Measurements from ENCODE around the gene MYL3.

Gene MYL3

DNA sequence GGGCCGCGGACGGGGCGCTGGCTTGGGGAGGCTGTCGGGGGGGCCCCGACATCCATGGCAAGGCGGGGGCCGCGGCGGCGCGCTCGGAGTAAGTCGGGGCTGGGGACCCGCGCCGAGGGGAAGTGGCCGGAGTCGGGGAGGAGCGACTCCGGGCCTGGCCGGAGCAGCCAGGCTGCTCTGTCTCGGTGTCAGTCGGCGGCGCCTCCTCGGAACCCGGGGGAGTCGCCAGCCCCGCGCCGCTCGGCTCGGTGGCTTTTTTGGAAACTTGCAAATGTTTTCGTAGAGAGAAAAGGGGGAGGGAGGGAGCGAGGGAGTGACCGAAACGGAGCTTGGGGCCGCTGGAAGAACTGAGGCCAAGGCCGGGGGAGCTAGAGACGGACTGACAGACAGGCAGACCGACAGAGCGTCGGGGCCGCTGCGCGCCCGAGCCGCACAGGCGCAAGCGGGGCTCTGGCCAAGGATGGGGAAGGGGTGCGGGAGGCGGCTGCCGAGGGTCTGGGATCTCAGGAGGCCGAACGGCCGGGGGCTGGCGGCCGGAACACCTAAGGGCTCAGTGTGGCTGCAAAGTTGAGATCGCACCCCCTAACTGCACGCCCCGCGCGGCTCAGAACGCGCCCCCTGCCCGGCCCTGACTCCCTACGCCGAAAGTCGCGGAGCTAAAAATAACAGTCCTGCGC lies 19.3 kb upstream of the MYL3 start:
- peak; percentile 38 for DNase-seq

DNA sequence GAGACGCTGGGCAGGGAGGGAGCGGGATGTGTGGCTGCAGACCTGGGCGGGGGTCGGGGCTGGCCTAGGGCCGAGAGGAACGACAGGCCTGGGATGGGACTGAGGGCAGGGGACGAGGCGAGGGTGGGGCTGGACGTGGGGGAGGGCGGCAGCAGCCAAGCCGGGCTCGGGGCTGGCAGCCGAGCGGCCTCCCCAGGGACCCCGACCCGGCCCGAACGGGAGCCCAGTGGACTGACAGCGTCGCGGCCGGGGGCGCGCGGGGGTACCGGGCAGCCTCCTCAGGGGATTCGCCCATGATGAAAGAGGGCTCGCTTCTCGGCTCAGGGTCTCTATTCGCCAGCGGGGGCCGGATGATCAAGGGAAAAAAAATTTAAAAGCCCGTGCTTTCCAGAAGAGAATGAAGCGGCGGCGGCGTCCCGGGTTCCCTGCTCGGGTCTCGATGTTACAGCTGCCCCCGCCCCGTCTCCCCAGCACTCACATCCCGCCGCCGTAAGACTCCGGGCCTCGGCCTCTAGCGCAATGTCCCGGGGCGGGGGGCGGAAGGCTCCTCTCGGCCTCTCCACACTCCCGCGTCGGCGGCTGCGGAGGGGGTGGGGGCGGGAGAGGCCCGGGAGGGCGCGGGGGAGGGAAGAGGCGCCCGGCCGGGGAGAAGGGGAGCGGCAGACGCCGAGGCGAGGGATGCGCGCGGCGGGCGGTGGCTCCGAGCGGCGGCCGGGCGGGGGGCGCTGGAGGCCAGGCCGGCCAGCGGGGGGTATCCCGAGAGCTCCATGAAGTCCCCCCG lies 18.5 kb upstream of the MYL3 start:
- peak; percentile 45 for DNase-seq

DNA sequence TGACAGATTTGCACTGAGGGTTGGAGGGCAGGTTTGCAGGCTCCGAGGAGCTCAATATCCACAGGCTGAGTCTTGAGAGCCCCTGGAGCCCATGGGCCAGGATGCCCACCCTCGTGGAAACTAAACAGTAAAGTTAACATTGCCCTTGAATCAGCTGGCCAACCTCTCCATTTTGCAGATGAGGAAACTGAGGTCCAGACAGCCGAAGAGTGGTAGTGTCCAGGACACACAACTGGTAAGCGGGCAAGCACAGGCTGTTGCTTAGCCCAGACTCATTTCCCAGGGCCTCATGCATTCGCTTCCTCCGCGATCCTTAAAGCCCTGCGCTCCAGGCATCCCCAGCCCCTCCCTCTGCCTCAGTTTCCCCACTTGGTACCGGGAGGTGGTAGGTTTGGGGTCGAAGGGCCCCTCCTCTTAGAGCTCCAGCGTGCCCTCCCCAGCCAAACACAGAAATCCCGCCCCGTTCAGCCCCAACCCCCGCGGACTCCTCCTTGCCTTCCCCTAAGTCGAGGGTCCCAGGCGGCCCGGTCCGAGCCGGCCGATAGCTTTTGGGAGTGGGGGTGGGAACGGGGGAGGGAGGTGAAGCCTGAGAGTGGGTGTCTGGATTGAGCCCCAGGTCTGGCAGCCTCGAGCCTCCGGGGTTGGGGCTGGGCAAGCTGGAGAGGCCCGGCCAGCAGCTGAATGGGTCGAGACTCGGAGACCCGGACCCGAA lies 17.8 kb upstream of the MYL3 start:
- DNase-seq = no peak

DNA sequence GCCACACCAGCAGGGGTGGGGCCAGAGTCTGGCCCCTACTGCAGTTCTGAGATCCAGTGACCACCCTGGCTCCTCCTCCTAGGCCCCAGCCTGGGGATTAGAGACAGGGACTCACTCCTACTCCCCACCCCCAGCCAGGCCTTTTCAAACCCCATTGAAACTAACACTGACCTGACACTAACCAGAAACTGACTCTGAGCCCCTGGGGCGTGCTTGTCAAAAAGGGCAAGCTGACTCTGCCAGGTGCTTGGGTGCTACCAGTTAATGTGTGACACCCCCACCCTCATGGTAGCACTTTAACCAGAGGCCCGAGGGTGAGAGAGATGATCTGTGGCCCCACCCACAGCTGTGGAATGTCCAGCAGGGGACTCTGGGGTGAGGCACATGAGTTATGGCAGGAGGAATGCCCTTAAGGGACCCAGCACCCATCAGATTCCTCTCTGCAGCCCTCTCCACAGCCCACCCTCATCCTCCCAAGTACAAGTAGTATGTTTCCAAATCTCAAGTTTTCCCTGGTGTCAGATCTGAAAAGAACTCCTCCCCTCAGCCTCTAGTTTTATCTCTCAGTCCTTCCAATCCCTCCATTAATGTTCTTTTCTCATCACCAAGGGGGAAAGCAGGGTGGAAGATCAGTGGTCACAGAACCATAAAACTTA lies 15.7 kb upstream of the MYL3 start:
- no peak for DNase-seq

DNA sequence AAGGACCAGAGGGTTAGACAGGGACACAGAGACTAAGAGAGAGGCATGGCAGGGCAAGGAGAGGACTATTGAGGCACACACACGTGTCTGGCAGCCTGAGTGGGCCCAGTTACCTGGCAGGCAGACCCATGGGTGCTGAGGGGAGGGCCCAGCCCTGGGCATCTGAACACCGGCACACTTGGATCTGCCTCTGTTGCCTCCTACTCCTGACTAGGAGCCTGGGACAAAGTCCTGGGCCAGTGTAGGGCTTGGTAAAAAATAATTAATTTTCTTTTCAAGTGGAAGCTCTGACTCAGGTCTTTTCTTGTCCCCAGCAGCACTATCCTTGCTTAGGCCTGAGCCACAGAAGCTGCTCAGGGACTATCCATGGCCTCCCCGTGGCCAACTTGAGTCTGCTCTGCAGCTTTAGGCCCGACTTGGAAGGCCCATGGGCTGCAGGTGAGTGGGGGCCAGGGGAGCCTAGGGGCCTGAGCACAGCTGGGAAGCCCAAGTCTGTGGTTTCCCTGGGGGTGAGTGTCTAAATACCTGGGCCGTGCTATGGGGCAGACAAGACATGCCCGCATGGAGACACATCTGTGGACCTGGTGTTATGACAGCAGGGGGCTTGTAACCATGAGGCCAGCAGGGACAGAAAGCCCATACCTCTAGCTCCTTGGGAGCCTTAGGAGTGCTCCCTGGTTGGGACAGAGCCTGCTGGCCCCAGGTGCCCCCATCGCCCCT lies 14.3 kb upstream of the MYL3 start, which contains the start of gene PTH1R:
Gene PTH1R, plus strand, starts transcription at position 316 of the 720 bp plus-strand sequence. CDS start 5,839 bp downstream, outside the sequence.
- no peak for DNase-seq

DNA sequence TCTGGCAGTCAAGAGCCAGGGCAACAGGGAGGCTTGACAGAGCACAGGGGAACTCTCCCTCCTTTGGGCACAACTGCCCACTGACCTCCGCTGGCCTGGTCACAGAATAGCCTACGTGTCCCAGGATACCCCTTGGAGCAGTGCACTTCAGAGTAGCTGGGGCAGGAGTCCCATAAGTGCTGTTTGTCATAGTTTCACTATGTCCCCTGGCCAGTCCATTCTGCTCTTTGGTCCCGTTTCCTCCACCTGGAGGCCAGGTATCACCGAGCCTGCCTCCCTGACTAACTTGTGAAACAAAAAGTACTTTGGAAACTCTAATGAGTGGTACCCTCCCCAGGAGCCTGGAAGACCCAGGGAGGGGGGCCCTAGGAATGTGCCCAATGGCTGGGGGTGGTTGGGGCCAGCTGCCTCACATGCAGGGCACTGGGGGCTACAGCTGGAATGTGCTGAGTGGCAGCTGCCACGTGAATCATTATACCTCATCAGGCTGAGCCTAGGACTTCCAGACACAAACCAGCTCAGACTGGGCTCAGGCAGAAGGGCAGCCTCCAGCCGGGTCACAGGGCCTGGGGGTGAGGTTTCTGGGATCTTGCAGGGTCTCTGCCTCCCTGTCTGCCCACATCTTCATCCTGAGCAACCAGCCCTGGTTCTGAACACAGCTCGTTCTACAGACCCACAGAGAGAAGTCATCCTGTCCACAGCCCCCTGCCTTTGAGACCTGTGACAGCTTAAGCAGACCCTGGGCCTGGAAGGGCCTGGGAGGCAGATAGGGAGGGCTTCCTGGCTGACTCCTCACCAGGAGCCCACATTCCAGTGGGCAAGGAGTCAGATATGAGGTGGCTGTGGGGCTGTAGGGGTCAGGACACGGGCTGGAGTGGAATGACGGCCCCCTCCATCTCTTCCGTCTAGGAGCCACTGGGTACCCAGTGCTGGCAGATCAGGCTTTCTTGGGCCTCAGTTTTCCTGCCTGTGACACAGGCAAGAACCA lies 13.4 kb upstream of the MYL3 start:
- no peak for DNase-seq

DNA sequence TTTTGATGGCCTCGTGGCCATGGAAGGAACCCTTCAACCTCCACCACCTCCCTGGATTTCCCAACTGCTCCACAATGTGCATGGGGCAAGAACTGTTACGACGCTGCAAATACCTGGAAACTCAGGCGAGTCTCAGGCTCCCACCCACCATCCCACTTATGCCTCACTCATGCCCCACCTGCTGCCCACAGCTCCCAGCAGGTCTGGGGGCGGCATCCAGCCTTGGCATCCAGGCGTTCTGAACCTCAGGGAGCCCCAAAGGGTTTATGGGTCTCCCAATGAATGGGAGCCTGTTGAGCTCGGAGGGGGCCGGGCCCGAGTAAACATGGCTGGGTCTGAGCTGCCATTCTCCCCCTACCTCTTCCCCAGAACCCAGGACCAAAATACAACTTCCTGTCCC lies 12.3 kb upstream of the MYL3 start:
- DNase-seq = no peak

DNA sequence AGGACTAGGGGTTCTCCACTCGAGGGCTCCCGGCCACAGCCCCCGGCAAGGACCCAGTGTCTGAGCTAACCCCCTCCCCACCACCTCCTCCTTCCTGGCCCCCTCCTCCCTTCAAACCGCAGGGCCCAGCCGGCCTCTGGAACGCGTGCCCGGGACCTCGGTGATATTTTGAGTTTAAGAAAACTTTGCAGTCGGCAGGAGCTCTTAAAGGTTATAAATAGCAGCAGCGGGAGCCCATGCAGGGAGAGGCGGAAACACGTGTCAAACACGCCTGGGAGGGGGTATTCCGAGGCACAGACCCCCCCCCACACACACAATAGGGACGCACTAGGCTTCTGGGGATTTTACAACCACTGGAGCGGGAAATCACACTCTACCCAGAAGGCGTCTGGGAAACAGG lies 11.2 kb upstream of the MYL3 start:
- peak; percentile 49 for DNase-seq

DNA sequence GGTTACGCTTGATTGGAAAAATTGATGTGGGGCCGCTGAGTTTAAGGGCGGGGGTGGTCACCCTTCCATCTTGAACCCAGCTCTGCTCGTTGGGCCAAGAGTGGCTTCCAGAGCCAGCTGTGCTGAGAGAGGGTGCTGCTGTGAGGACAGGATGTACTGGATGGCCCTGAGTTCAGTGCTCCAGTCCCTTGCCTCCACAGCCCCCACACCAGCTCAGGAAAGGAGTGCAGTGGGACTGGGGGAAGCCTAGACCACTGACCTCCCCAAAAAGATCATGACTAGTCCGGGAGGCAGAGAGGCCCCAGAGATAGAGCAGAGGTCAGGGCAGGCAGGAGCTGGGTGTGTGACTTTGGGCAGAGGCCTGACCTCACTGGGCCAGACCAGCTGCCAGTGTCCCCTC lies 10.3 kb upstream of the MYL3 start:
- DNase-seq = no peak

DNA sequence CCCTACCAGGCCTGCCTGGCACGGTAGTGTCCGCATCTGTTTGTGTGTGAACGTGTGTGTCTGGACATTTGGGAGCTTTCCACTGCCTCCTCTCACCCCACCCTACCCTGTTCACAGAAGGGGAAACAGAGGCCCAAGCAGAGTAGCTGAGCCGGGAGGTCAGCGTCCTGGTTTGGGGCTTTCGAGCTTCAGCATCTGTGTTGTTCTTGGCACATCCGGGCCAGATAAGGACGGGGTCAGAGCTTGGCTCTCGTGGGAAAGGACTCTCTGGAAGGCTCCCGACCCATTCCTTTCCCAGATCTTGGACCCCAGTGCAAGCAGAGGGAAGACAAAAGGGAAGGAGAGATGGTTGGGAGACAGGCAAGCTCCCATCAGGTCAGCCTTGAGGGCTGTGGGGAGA lies 8.0 kb upstream of the MYL3 start:
- no peak for DNase-seq

DNA sequence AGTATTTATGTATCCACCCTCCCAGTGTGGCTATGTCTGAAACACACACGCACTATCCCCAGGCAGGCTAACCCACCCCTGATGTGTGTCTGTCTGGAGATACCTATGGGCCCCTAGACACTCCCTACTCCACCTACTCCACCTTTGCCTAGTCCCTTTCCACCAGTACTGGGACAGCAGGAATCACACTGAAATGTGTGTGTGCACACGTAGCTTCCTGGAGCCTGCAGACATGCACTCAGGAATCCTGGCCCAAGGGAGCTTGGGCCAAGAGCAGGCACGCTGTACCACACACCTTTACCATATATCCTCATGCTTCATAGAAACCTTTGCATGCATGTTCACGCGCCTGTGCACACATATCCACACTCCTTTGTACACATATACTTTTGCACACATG lies 7.4 kb upstream of the MYL3 start:
- no peak for DNase-seq

DNA sequence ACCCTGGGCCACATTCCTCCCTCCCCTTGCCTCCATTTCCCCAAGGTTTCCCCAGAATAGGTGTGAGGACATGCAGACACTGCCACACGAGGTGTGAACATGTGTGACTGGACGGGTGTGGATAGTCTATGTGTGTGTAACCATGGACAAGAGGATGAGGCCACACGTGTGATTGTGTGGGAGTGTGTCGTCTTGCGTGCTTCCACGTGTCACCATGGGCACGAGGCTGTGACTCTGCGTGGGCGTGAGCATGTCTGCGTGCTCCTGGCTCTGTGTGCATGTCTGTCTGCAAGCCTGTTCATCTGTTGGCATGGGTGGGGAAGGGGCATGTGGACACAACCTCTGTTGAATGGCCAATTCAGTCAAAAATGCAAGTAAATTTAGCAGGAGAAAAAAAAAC lies 6.2 kb upstream of the MYL3 start:
- no peak for DNase-seq

DNA sequence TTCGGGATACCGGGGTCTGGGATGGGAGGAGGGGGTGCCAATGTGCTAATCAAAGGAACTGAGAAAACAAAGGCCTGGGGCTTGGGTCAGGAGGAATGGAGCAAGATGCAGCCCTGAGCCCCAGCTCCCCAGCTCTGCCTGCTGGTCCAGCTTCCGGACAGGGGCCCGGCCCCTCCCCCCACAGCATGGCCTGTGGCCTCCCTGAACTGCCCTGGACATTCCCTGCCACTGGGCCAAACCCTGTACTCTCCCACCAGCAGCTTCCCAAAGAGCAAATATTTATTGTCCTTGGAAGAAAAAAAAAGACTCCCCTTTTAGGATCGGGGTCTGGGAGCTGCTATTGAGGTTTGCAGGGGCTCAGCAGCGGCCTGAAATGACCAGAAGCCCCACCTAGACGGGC lies 5.7 kb upstream of the MYL3 start:
- DNase-seq = no peak

DNA sequence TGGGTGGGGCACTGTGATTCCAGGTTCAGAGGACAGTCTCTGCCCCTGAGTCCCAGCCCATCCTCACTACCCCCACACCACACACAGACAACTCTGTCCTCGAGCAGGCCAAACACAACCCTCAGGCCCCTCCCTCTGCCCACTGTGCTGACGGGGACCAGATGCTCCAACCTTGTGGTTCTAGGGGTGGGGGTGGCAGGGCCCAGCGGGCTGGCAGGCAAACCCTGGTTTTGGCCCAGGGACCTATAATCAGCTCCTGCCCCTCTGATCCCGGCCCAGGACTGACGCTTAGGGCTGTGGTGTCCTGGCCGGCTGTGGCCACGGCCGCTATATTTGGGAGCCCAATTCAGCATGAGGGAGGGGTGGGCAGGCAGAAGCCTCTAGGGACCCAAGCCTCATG lies 5.0 kb upstream of the MYL3 start:
- no peak for DNase-seq

DNA sequence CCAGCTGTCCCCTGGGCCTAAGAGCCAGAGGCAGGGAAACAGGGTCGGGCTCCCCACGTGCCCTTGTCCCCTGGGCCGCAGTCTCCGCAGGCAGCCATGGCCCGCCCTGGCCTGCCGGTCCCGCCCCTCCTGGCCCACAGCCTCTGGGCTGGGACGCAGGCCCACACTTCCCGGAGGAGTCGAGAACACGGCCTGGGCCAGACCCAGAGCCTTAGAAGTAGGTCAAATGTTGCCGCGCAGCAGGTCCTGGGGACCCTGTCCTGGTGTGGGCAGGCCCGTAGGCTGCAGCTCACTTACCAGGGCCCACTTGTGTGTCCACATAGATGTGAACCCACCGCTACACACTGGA lies 4.3 kb upstream of the MYL3 start:
- DNase-seq = no peak

DNA sequence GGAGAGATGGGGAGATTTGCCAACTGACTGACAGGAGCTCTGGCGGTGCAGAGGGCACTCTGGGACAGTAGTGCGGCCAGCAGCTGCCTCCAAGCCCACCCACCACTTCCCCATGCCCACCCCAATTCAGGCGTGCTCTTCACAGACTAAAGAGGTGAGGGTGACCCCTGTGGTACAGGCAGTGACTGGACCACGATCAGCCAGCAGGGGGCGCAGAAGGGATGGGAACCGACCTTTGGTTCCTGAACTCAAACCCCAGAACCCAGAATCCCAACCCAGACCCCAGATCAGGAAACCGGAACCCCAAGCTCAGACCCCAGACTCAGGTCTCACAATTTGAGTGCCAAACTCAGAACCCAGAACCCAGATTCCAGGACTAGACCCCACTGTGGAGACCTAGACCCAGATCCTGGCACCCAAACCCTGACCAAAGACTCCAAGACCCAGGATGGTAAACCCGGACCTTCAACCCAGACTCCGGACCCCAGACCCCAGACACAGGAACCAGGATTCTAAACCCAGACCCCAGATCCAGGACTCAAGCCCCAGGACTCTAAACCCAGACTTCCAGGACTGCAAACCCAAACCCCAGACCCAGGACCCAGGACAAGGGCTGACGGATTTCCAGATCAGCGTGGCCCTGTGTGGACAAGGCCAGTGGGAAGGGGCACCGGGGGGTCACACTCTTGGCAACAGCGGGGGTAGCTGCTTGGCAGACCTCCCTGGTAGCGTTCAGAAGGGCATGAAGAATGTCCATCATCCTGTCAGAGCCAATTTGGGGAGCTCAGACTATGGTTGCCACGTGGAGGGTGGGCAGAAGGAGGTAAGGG lies 3.7 kb upstream of the MYL3 start:
- DNase-seq = peak; percentile 39

DNA sequence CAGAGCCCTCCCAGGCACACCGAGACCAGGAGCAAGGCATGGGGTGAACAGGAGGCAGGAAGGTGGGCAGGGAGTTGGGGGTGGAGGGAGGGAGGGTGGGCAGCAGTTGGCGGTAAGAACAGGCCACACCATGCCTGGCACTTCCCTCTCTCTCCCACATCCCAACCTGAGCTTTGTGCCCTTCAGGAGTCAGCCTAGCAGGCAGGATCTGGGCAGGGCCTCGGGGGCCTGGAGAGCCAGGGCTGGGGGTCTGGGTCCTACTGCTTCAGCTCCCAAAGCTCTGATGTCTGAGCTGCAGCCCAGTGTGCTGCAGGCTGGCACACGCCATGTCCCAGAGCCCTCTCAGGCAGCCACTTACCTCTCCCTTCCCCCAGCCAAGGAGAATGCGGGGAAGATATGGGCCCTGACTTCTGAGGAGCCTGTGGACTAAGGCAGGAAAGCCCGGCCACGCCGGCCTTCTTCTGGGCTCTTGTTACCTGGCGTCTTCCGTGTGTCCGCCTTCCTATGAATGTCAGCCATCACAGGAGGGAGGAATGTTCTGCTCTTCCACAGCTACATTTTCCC lies 2.9 kb upstream of the MYL3 start:
- no peak for DNase-seq

DNA sequence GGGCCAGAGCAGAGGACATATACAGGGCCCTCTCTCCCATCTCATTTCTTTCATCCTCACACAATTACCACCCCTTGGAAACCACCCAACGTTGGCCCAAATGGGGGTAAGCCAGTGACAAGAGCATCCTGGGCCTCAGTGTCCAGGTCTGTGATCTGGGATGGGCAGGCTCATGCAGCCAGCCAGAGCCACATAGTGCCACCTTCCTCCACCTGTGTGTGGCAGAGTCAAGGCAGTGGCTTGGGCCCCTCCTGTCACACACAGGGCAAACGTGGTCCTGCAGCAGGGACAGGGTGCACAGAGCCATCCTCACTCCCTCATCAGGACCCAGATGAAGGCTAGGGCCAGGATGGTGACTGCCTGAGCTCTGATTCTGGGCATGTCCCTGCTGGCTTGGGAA lies 2.3 kb upstream of the MYL3 start:
- DNase-seq = no peak

DNA sequence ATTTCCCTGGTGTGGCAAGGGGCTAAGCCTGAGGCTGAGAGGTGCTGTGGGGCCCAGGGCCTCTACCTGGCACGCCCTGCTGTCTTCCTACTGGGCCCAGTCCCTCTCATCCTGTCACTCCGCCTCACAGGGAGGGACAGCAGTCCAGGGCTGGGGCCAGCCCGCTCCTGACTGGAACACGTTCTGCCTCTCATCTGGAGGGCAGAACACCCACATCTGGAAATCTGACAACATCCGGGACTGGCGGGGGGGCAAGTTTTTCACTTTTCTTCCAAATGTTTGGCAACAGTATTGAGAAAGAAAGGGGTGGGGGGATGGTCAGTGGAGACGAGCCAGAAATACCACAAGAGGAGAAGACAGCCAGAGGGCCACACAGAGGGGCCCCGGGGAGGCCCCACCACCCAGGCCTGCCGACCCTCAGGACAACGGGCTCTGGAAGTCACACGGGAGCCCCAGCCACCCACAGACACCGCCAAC lies 1.8 kb upstream of the MYL3 start:
- peak; percentile 73 for DNase-seq
